Limb (tissue), 2 donors: ENCODE results near the gene ABCE1.
"Not testable (repeated sequence)": the region's sequence is repeated elsewhere in the genome, so short reads cannot be mapped to it uniquely, and the experiment has no call there.

Experiments used
- DNase-seq, 2 donors: peaks; one replicate each; pipeline ENCODE4 v3.0.0-alpha.2; 2016; ENCODE audit errors: extremely low spot score in 2 of 2

Gene ABCE1

GRCh38 chr4:145102619-145103018 is 4.5 kb downstream of the ABCE1 start:
- no peak for DNase-seq

- DNase-seq, result no peak
Measured at GRCh38 chr4:145103496-145103895, 5.4 kb downstream of the ABCE1 start.

GRCh38 chr4:145107126-145107525 is 9.0 kb downstream of the ABCE1 start:
- no peak for DNase-seq

- DNase-seq, result no peak
Measured at GRCh38 chr4:145108128-145108527, 10.0 kb downstream of the ABCE1 start.

- no peak for DNase-seq
Measured at GRCh38 chr4:145125396-145125795, 27.3 kb downstream of the ABCE1 start.

- no peak for DNase-seq
Measured at GRCh38 chr4:145130130-145130529, 32.0 kb downstream of the ABCE1 start.

GRCh38 chr4:145130788-145131399 is 32.8 kb downstream of the ABCE1 start:
- DNase-seq, result no peak

GRCh38 chr4:145131848-145132247 is 33.7 kb downstream of the ABCE1 start:
- DNase-seq, result no peak

GRCh38 chr4:145132511-145133098 is 34.5 kb downstream of the ABCE1 start:
- no peak for DNase-seq

GRCh38 chr4:145136219-145136618 is 38.1 kb downstream of the ABCE1 start:
- not testable (repeated sequence) for DNase-seq

- DNase-seq, result no peak
Measured at GRCh38 chr4:145148980-145149379, 50.9 kb downstream of the ABCE1 start.

GRCh38 chr4:145153181-145153903 is 55.2 kb downstream of the ABCE1 start:
- no peak for DNase-seq

GRCh38 chr4:145153904-145154298 is 55.8 kb downstream of the ABCE1 start:
- no peak for DNase-seq

GRCh38 chr4:145154573-145154972 is 56.5 kb downstream of the ABCE1 start:
- no peak for DNase-seq

- DNase-seq, result no peak
Measured at GRCh38 chr4:145155268-145155870, 57.3 kb downstream of the ABCE1 start.

- no peak for DNase-seq
Measured at GRCh38 chr4:145156986-145157385, 58.9 kb downstream of the ABCE1 start.

GRCh38 chr4:145161549-145161948 is 63.4 kb downstream of the ABCE1 start:
- no peak for DNase-seq

GRCh38 chr4:145167887-145168286 is 69.8 kb downstream of the ABCE1 start:
- DNase-seq, result no peak

- no peak for DNase-seq
Measured at GRCh38 chr4:145168581-145169187, 70.6 kb downstream of the ABCE1 start.

- DNase-seq, result no peak
Measured at GRCh38 chr4:145170223-145170622, 72.1 kb downstream of the ABCE1 start.

- no peak for DNase-seq
Measured at GRCh38 chr4:145171911-145172310, 73.8 kb downstream of the ABCE1 start.
